Thyroid gland (tissue), 4 donors: ENCODE measurements around the gene SENP7. TPM values are rescaled to one million over a fixed set of nuclear protein-coding genes. Genes with fewer than 3 reads are reported as not detected.
"Not testable (repeated sequence)": the region's sequence is repeated elsewhere in the genome, so short reads cannot be mapped to it uniquely, and the experiment has no call there.

ENCODE experiments used
- DNase-seq, 2 donors: peaks; one replicate each; pipeline ENCODE4 v3.0.0-alpha.2; 2019
- H3K27ac ChIP-seq, 3 donors: fragments of 200-600 bp; sonication (generic); 1 replicate in 2 of 3; 2 replicates in 1 of 3; pipeline ENCODE4 v1.5.1; 2016 to 2019; ENCODE audit warnings: mild to moderate bottlenecking in 1 of 3, moderate library complexity in 1 of 3
- H3K27me3 ChIP-seq: fragments of 200-600 bp; sonication (generic); one replicate; pipeline ENCODE4 v1.5.1; 2019
- H3K36me3 ChIP-seq, 2 donors: fragments of 200-600 bp; sonication (generic); one replicate each; pipeline ENCODE4 v1.5.1; 2016 to 2019
- H3K4me1 ChIP-seq, 2 donors: fragments of 200-600 bp; sonication (generic); one replicate each; pipeline ENCODE4 v1.5.1; 2017 to 2019
- H3K4me3 ChIP-seq, 3 donors: fragments of 200-600 bp; sonication (generic); replicated peaks in 1 of 3; 1 replicate in 2 of 3; 2 replicates in 1 of 3; pipeline ENCODE4 v1.5.1; 2016; ENCODE audit warnings: mild to moderate bottlenecking in 1 of 3
- H3K9me3 ChIP-seq: fragments of 200-600 bp; sonication (generic); one replicate; pipeline ENCODE4 v1.5.1; 2017
- CTCF ChIP-seq, 6 experiments: fragments of 200-600 bp in 3 of 6; fragments of 450-650 bp in 3 of 6; sonication (generic) in 3 of 6; IDR thresholded peaks; one replicate each; pipeline ENCODE4 v1.5.1; 2016 to 2019; ENCODE audit warnings: antibody characterized with exemption in 6 of 6, mild to moderate bottlenecking in 2 of 6, inconsistent platforms in 1 of 6, moderate library complexity in 1 of 6
- POLR2A ChIP-seq, 2 donors: fragments of 450-650 bp; IDR thresholded peaks; one replicate each; pipeline ENCODE4 v1.6.1; 2017; ENCODE audit warnings: antibody characterized with exemption in 2 of 2, mild to moderate bottlenecking in 2 of 2, moderate library complexity in 1 of 2
- WGBS, 2 donors: methylation state at CpG; one replicate each; pipeline ENCODE4 v1.1.5; 2017; 5-methylcytosine and 5-hydroxymethylcytosine counted together
- intact Hi-C: fragments of 100-400 bp; cut with DNase I; formaldehyde crosslinking; loops from one replicate; pipeline ENCODE4 v1.15.1; 2023
- total RNA-seq, 4 donors: library from RNA; depleted of rRNA; stranded (reverse); fragments of >200 nt; gene quantifications; one replicate each; pipeline ENCODE4 v1.2.3, GENCODE V29; 2016

SENP7 gene
- total RNA-seq, 4 donors from 2014 or later, result 30.2 to 42.9 (median 31.5) TPM

DNA sequence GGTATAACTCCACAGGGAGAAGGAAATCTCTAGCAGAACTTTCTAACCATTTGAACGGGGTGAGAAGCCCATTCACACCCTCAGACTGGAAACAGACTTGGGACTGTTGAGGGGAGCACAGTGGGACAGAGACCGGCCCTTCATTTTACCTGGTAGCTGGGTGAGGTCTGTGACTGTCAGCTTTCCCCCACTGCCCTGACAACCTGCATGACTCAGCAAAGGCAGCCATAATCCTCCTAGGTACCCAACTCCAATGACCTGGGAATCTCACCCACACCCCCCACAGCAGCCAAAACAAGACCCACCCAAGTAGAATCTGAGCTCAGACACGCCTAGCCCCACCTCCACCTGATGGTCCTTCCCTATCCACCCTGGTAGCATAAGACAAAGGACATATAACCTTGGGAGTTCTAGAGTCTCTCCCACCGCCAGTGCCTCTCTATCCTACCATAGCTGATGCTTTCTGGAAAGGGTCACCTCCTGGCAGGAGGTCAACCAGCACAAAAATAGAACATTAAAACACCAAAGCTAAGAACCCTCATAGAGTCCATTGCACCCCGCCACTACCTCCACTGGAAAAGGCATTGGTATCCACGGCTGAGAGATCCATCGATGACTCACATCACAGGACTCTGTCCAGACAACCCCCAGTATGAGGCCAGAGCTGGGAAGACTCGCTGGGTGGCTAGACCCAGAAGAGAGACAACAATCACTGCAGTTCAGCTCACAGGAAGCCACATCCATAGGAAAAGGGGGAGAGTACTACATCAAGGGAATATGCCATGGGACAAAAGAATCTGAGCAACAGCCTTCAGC, 28.0 kb downstream of the SENP7 start:
- DNase-seq, result no peak
- H3K9me3 ChIP-seq, result no peaks in the 10 kb centered on the region
- TF ChIP-seq POLR2A (IDR thresholded peaks at IDR 0.05) (no peak), CTCF (IDR thresholded peaks at IDR 0.05) (no peak)
- no peaks in the 10 kb centered on the region for H3K4me1 ChIP-seq
- no peaks in the 10 kb centered on the region for H3K27me3 ChIP-seq
- no peak overlapping the region for H3K4me3 ChIP-seq
- H3K36me3 ChIP-seq, result no peaks in the 10 kb centered on the region
- H3K27ac ChIP-seq, result no peak overlapping the region
- WGBS, 2 donors, result 92 to 98% methylated on average over 7 to 8 of the region's 8 CpGs
- intact Hi-C loops, result no loop called here

- no peak for DNase-seq
- Histone ChIP-seq H3K9me3 (no peaks in the 10 kb centered on the region), H3K27ac (no peak overlapping the region), H3K36me3 (no peaks in the 10 kb centered on the region), H3K4me1 (no peaks in the 10 kb centered on the region), H3K27me3 (no peaks in the 10 kb centered on the region), H3K4me3 (no peak overlapping the region)
- 84 to 90% methylated on average over 3 of the region's 3 CpGs for WGBS, 2 donors
- intact Hi-C loops, result no loop called here
- TF ChIP-seq CTCF (IDR thresholded peaks at IDR 0.05), result no peak
- no peak for TF ChIP-seq POLR2A (IDR thresholded peaks at IDR 0.05)
These were observed 34.0 kb downstream of the SENP7 start for GRCh38 chr3:101478980-101479379.

DNA sequence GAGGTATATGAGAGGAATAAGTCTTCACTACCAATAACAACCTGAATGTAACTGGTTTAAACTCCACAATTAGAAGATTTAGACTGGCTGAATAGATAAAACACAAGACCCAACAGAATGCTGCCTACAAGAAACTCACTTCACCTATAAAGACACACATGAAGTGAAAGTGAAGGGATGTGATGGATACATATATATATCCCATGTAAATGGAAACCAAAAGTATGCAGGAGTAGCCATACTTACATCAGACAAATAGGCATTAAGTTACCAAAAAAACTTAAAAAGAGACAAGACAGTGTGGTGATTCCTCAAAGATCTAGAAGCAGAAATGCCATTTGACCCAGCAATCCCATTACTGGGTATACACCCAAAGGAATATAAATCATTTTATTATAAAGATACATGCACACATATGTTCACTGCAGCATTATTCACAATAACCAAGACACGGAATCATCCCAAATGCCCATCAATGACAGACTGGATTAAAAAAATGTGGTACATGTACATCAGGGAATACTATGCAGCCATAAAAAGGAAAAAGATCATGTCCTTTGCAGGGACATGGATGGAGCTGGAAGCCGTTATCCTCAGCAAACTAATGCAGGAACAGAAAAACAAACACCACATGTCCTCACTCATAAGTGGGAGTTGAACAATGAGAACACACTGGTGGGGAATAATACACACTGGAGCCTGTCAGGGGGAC, 38.0 kb downstream of the SENP7 start:
- H3K27ac ChIP-seq, intact Hi-C loops, H3K4me1 ChIP-seq, H3K4me3 ChIP-seq, H3K36me3 ChIP-seq, H3K27me3 ChIP-seq, H3K9me3 ChIP-seq, DNase-seq: not testable (repeated sequence)
- 99 to 100% methylated on average over 2 of the region's 2 CpGs for WGBS, 2 donors

- H3K4me3 ChIP-seq, H3K27ac ChIP-seq, intact Hi-C loops, H3K4me1 ChIP-seq, H3K36me3 ChIP-seq, H3K9me3 ChIP-seq, DNase-seq, H3K27me3 ChIP-seq: not testable (repeated sequence)
- WGBS, 2 donors, result 97 to 99% methylated on average over 4 of the region's 4 CpGs
These were observed 44.3 kb downstream of the SENP7 start for GRCh38 chr3:101468676-101469075.

- not testable (repeated sequence) for H3K4me3 ChIP-seq
These were observed 45.7 kb downstream of the SENP7 start for GRCh38 chr3:101467310-101467663.

DNA sequence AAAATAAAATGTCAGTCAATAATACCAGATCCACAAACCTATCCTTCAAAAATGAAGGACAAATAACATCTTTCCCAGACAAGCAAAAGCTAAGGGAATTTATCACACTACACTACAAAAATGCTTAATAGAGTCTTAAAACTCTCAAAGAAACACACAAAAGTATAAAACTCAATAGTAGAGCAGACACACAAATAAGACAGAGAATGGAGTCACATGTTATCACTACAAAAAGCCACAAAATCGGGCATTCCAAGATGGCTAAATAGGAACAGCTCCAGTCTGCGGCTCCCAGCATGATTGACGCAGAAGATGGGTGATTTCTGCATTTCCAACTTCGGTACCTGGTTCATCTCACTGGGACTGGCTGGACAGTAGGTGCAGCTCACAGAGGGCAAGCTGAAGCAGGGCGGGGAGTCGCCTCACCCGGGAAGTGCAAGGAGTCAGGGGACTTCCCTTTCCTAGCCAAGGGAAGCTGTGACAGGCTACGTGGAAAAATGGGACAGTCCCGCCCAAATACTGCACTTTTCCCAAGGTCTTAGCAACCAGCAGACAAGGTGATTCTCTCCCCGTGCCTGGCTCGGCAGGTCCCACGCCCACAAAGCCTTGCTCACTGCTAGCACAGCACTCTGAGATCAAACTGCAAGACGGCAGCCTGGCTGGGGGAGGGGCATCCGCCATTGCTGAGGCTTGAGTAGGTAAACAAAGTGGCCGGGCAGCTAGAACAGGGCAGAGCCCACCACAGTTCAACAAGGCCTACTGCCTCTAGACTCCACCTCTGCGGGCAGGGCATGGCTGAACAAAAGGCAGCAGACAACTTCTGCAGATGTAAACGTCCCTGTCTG, 46.3 kb downstream of the SENP7 start:
- H3K4me1 ChIP-seq, result no peaks in the 10 kb centered on the region
- H3K9me3 ChIP-seq, result no peaks in the 10 kb centered on the region
- H3K36me3 ChIP-seq, result no peaks in the 10 kb centered on the region
- TF ChIP-seq POLR2A (IDR thresholded peaks at IDR 0.05) (no peak), CTCF (IDR thresholded peaks at IDR 0.05) (no peak)
- no peak overlapping the region for H3K27ac ChIP-seq
- no peak overlapping the region for H3K4me3 ChIP-seq
- 67 to 71% methylated on average over 16 to 17 of the region's 17 CpGs for WGBS, 2 donors
- peak; percentile 22 to 32 for DNase-seq
- H3K27me3 ChIP-seq, result no peaks in the 10 kb centered on the region
- intact Hi-C loops, result no loop called here

More at GRCh38 chr3:101467310-101467663, 45.7 kb downstream of the SENP7 start:
- H3K27me3 ChIP-seq, H3K27ac ChIP-seq, H3K36me3 ChIP-seq, H3K9me3 ChIP-seq, H3K4me1 ChIP-seq, DNase-seq, intact Hi-C loops: not testable (repeated sequence)
- WGBS, 2 donors, result 75 to 80% methylated on average over 3 of the region's 3 CpGs
